CD1c-positive myeloid dendritic cell (primary cell): ENCODE results near the gene TAAR6.
A peak's percentile ranks its signal among the peaks of the same experiment; 100 is the strongest.
"Not testable (repeated sequence)": the region's sequence is repeated elsewhere in the genome, so short reads cannot be mapped to it uniquely, and the experiment has no call there.

Experiments
- DNase-seq: peaks from one replicate; pipeline ENCODE4 v3.0.0-alpha.2; 2016; ENCODE audit errors: extremely low spot score

Gene TAAR6

GRCh38 chr6:132589454-132589853 is 19.3 kb downstream of the TAAR6 start, which contains the start of gene TAAR5:
TAAR5 (minus strand) TSS chr6:132589741; CDS start chr6:132589686, 55 bp downstream.
- DNase-seq = no peak

- DNase-seq = no peak
These were observed 20.2 kb downstream of the TAAR6 start for GRCh38 chr6:132590362-132590761.

GRCh38 chr6:132592855-132593254 is 22.7 kb downstream of the TAAR6 start:
- DNase-seq = peak; percentile 26

- DNase-seq = no peak
These were observed 26.1 kb downstream of the TAAR6 start for GRCh38 chr6:132596201-132596600.

- DNase-seq = peak; percentile 10
These were observed 28.4 kb downstream of the TAAR6 start for GRCh38 chr6:132598473-132598872.

- DNase-seq = not testable (repeated sequence)
These were observed 30.8 kb downstream of the TAAR6 start for GRCh38 chr6:132600900-132601299.

- no peak for DNase-seq
These were observed 34.6 kb downstream of the TAAR6 start for GRCh38 chr6:132604635-132605152.

- no peak for DNase-seq
These were observed 37.6 kb downstream of the TAAR6 start for GRCh38 chr6:132607544-132608233.

- no peak for DNase-seq
These were observed 41.5 kb downstream of the TAAR6 start for GRCh38 chr6:132611616-132612015.

GRCh38 chr6:132612449-132613108 is 42.5 kb downstream of the TAAR6 start:
- DNase-seq = no peak

- no peak for DNase-seq
These were observed 44.4 kb downstream of the TAAR6 start for GRCh38 chr6:132614554-132614953.

- no peak for DNase-seq
These were observed 46.6 kb downstream of the TAAR6 start for GRCh38 chr6:132616677-132617076.
